Gastroesophageal sphincter (tissue), 3 donors: ENCODE results near the gene INSL6.
"Not testable (repeated sequence)": the region's sequence is repeated elsewhere in the genome, so short reads cannot be mapped to it uniquely, and the experiment has no call there.

Experiments used
- CTCF ChIP-seq, 4 experiments: fragments of 200-600 bp in 2 of 4; fragments of 450-650 bp in 2 of 4; sonication (generic) in 1 of 4; IDR thresholded peaks; one replicate each; pipeline ENCODE4 v1.5.1; 2017 to 2019; ENCODE audit warnings: antibody characterized with exemption in 4 of 4, mild to moderate bottlenecking in 2 of 4, moderate library complexity in 2 of 4
- POLR2A ChIP-seq, 2 donors: fragments of 450-650 bp; IDR thresholded peaks; one replicate each; pipeline ENCODE4 v1.6.1; 2017; ENCODE audit warnings: antibody characterized with exemption in 2 of 2, mild to moderate bottlenecking in 2 of 2, moderate library complexity in 1 of 2
- POLR2AphosphoS5 ChIP-seq: sonication (generic); formaldehyde crosslinking; IDR thresholded peaks from one replicate; pipeline ENCODE4 v1.6.1; 2017; ENCODE audit warnings: antibody characterized with exemption

- not testable (repeated sequence) for TF ChIP-seq CTCF (IDR thresholded peaks at IDR 0.05); POLR2AphosphoS5; POLR2A (IDR thresholded peaks at IDR 0.05)
Measured at GRCh38 chr9:5180631-5181030, 4.8 kb downstream of the INSL6 start.
